Thyroid gland (tissue), 4 donors: ENCODE results near the gene GID8.

Source experiments
- POLR2A ChIP-seq, 2 donors: fragments of 450-650 bp; IDR thresholded peaks; one replicate each; pipeline ENCODE4 v1.6.1; 2017; ENCODE audit warnings: antibody characterized with exemption in 2 of 2, mild to moderate bottlenecking in 2 of 2, moderate library complexity in 1 of 2
- TF ChIP-seq, protein P1 (sequence below), 6 experiments: fragments of 200-600 bp in 3 of 6; fragments of 450-650 bp in 3 of 6; sonication (generic) in 3 of 6; IDR thresholded peaks; one replicate each; pipeline ENCODE4 v1.5.1; 2016 to 2019; ENCODE audit warnings: antibody characterized with exemption in 6 of 6, mild to moderate bottlenecking in 2 of 6, inconsistent platforms in 1 of 6, moderate library complexity in 1 of 6

DNA sequence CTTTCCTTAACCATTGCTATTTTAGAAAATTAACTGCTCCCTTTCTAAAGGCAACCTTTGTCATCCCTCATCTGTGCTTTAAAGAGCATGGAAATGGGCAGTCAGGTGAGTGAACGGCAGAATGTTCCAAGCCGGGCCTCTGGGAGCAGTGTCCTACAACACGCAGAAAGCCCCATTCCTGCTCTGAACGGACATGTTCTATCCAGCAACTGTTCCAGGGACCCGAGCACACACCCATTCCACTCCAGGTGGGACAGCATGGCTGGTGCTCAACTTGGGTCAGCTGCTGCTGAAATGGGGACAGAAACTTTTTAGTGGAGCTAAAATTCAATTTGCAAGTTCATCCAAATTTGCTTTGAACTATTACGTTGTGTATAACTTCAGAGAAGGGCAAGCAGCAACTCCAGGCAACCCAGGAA, 38.3 kb upstream of the GID8 start:
- TF ChIP-seq, protein P1, sequence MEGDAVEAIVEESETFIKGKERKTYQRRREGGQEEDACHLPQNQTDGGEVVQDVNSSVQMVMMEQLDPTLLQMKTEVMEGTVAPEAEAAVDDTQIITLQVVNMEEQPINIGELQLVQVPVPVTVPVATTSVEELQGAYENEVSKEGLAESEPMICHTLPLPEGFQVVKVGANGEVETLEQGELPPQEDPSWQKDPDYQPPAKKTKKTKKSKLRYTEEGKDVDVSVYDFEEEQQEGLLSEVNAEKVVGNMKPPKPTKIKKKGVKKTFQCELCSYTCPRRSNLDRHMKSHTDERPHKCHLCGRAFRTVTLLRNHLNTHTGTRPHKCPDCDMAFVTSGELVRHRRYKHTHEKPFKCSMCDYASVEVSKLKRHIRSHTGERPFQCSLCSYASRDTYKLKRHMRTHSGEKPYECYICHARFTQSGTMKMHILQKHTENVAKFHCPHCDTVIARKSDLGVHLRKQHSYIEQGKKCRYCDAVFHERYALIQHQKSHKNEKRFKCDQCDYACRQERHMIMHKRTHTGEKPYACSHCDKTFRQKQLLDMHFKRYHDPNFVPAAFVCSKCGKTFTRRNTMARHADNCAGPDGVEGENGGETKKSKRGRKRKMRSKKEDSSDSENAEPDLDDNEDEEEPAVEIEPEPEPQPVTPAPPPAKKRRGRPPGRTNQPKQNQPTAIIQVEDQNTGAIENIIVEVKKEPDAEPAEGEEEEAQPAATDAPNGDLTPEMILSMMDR (IDR thresholded peaks at IDR 0.05), result no peak
- TF ChIP-seq POLR2A (IDR thresholded peaks at IDR 0.05), result no peak
